Kasumi-1 (cell line): ENCODE data around the gene LARGE1.
"Not testable (repeated sequence)": the region's sequence is repeated elsewhere in the genome, so short reads cannot be mapped to it uniquely, and the experiment has no call there.

ENCODE experiments used
- DNase-seq, 2 experiments: peaks; one replicate each; lab custom pipeline; 2025; lab: John Stamatoyannopoulos, UW

Gene LARGE1

GRCh38 chr22:33476206-33476605, 444.1 kb downstream of the LARGE1 start:
- DNase-seq: no peak

GRCh38 chr22:33474587-33474986, 445.7 kb downstream of the LARGE1 start:
- DNase-seq: no peak

GRCh38 chr22:33472462-33473344, 447.6 kb downstream of the LARGE1 start:
- no peak for DNase-seq

- DNase-seq: no peak
Observed at GRCh38 chr22:33470456-33470855, 449.8 kb downstream of the LARGE1 start.

DNA sequence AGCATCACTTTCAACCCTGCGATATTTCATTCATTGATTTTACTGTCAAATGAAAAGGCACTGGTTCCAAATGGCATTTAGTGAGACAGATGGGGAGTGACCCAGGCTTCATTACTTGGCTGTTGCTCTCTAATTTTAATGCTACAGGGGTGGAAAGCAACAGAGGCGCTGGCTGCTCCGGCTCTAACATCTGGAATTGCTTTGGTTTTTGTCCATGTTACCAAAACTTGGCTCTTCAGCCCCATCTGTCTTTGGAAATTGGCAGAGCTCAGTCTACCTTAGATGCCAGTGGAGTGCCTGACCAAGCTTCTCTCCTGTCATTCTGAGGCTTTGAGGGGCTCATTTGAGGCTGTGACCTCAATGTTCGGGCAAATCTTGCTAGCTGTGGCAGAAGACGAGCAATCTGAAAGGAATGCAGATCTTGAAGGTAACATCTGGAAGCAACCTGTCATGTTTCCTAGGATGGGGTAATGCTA, 452.6 kb downstream of the LARGE1 start:
- DNase-seq: no peak

DNA sequence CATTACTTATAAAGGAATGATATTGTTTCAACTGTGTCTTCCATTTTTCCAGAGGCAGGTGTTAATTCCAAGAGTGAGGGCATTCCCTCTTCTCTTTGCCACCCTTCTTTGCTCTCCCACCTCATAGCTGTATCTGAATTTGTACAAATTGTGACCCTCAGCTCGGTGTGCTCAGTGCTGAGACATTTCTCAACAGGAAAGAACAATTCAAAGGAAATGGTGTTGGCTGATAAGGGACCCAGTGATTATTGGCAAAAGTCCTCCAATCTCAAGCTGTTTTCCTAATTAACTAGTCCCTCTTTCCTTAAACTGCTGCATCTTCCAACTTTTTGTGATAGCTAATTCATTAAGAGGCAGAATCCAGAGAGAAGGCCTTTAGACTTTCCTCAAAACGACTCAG, 453.2 kb downstream of the LARGE1 start:
- no peak for DNase-seq

GRCh38 chr22:33465554-33465953, 454.7 kb downstream of the LARGE1 start:
- no peak for DNase-seq

- DNase-seq: no peak
Observed at GRCh38 chr22:33464698-33465097, 455.6 kb downstream of the LARGE1 start.

DNA sequence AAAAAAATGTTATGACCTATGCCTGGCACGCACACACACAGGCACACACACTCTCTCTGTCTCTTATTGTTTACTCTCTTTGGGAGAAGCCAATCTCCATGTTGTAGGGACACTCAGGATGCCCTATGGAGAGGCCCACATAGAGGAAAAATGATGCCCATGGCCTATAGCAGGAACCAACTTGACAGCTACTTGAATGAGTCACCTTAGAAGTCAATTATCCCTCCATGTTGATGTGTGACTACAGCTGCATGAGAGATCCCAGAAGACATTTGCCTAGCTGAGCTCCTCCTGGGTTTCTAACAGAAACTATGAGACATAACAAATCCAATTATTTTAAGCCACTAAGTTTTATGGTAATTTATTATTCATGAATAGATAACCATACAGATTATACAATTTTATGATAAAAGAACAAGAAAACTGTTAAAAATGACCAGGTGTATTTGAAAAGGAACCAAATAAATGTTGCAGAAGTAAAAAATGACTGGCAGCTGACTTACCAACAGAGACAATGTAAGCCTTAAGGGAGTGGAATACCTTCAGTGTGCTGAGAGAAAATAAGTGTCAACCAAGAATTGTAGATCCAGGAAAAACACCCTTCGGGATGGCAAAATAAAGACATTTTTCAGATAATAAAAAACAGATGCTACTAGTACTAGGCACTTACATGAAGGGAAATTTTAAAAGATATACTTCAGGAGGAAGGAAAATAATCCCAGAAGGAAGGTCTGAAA, 458.4 kb downstream of the LARGE1 start:
- DNase-seq: no peak

DNA sequence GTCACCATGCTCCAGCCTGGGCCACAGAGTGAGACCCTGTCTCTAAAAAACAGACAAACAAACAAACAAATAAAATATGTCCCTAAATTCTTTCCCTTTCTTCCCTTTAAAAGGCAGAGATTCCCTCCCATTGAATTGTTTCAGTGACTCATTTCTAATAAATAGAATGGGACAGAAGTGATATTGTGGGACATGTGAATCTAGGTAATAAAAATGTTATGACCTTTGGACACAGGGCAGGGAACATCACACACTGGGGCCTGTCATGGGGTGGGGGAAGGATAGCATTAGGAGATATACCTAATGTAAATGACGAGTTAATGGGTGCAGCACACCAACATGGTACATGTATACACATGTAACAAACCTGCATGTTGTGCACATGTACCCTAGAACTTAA, 459.0 kb downstream of the LARGE1 start:
- DNase-seq: not testable (repeated sequence)

- no peak for DNase-seq
Observed at GRCh38 chr22:33459137-33459536, 461.1 kb downstream of the LARGE1 start.

GRCh38 chr22:33456511-33456910, 463.8 kb downstream of the LARGE1 start:
- DNase-seq: no peak

DNA sequence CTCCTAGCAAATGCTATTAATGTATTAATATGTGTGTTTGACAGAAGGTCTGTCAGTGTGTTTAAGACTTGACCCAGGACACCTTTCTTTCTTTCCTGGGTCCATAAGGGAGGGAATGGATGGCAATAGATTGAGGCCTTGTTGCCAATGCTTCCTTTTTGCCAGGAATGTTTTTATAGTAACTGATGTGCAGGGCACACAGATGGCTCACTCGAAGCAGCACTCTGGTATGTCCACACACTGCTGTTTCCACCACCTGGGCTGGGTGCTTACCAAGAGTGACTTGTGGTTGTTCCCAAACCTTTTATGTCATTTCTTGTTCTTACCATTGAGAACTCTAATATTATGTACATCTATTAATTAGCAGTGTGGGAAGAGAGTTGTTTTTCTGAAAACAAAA, 465.2 kb downstream of the LARGE1 start:
- DNase-seq: no peak

DNA sequence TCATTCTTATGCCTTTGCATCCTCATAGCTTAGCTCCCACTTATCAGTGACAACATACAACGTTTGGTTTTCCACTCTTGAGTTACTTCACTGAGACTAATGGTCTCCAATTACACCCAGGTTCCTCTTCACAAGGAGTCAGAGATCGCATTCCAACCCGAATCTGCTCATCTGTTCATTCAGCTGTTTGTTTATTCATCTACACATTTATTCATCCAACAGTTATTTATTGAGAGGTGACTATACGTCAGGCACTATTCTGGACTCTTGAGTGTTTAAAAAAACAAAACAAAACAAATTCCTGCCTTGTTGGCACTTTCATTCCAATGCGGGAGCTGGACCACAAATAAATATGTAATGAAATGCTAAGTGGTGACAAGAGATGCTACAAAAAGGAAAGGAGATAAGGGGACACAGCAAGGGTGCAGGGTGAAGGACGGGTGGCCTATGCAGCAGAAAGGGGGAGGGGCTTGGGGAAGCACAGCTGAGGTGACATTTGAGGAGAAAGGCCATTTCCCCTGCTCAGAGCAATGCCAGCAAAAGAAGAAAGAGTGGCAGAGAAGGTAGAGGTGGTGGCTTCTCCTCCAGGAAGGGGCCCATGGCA, 468.3 kb downstream of the LARGE1 start:
- DNase-seq: no peak

DNA sequence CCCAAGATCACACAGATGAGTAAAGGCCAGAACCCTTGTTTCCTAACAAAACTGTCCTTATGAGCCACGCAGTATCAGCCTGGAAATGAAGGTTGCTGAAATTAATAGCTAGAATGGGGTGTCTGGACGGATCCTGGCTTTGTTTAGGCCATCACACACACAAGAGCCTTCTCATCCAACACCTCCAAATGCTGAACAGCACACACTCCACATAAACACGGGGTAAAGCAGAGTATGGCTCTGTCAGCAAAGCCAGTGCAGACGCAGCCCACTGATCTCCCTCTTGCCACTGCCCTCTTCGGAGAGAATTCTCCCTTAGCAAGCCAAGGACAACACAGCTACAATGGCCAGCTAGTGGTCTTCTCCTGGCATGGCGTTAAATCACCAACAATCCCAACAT, 469.5 kb downstream of the LARGE1 start:
- no peak for DNase-seq

DNA sequence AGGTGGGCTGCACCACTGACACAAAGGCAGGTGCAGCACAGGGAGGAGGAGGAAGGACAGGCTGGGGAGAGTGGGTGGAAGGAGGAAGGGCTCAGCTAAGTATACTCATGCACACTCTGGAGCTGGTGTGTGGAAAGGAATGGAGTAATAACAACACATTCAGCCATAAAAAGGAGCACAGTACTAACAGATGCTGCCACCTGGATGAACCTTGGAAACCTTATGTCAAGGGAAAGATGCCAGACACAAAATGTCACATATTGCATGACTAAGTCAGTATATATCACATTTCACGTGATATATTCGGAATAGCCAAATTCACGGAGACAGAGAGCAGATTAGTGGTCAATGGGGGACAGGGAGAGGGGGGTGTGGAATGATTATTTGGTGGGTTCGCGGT, 472.5 kb downstream of the LARGE1 start:
- DNase-seq: no peak

DNA sequence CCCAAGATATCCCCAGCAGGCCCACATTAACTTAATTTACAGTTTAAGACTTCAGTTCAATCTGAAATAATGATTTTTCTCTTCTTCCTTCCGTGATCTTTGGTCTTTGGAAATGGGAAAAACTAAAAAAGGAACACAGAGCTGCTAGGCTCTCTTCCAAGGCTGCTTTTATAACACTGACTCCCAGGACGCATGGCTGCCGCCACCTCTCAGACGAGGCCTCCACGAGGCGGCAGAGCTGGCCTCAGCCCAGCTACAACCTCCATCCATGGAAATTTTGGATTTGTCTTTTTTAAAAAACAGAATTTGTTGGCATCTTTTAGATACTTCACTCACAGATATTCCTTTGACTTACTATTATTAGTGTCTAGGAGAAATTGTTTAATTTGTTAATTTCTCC, 476.6 kb downstream of the LARGE1 start:
- no peak for DNase-seq

DNA sequence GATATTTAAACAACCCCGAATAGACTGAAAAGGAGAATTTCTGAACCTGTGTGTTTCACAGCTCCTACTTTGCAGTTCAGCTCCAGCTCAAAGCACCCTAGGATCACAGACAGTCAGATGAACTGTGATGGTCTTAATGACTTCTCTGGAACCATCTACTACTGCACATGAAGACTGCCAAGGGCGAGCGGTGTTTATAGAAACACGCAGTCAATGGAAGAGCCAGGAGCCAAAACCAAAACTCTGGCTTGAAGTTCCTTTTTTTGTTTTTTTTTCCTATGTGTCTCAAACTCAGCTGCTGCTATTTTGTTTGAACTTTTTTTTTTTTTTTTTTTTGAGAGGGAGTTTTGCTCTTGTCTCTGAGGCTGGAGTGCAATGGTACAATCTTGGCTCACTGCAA, 479.5 kb downstream of the LARGE1 start:
- DNase-seq: no peak

DNA sequence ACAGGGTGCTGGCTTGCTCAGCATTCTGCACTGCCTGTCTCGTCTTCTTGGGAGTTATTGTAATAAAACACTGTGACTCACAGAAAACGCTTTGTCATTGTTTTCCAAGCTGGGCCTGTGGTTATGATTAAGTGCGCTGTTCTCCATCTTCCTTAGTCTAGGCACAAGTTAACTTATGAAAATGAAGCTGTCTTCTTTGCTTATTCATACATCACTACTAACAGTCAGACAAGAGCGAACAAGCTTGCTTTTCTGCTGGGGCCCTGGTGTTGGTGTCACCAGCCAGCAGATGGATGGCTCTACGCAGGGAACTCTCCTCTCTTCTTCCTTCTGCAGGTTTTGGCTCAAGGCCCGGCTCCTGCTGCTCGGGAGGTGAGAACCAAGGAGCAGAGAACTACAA, 482.0 kb downstream of the LARGE1 start:
- DNase-seq: no peak

DNA sequence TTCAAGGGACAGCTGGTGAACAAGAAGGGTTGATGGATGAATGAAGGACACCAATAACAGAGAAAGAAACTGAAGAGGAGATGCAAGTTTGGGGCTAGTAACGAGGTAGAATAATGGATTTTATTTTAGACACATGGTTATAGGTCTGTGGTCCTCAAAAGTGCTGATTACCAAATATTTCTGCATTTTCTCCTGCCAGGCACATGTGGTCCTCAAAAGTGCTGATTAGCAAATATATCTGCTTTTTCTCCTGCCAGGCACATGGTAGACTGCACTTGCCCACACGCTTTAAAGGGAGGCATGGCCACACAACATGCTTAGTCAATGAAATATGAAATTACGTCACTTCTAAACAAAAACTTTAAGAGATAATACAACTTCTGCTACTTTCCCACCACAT, 489.0 kb downstream of the LARGE1 start:
- no peak for DNase-seq

DNA sequence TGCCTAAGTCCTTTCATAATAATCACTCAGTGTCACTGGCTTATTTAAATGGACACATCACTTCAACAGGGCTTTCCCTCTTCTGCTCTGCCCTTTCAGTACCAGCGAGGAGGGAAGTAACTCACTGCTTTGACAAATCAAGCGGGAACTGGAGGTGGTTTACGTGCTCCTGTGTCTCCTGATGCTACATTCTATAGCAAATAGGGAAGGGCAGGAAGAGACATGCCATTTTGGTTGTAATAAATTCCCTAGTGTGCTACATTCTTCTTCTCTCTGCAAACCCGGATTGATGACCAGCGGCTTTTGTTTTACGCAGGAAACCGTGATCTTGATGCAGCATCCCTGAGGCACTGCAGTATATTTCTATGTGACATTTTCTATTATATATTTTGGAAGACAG, 491.0 kb downstream of the LARGE1 start:
- DNase-seq: no peak

DNA sequence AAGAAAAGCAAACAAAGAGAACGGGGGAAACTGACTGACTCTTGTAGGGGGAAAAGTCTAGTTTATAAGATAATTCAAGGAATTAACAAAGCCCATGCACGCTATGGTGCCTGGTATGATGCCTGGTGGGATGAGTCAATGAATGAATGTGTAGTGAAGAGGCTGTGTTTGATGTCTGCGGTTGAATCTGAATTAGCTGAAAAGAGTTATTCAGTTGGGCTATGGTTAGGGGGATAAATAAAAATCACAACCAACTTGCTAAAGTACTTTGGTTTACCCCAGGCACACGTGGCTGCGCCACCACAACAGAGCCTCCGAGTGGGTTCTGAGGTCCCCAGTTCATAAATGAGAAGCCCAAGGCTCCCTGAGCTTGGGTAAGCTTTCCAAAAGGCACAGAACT, 492.8 kb downstream of the LARGE1 start:
- DNase-seq: no peak

- no peak for DNase-seq
Observed at GRCh38 chr22:33426451-33426850, 493.8 kb downstream of the LARGE1 start.
